ENCODE results near the gene TMEM132E.
A peak's percentile ranks its signal among the peaks of the same experiment; 100 is the strongest.

The TMEM132E gene

GRCh38 chr17:34567691-34568465 is 11.5 kb upstream of the TMEM132E start:
- TF ChIP-seq, protein P1, sequence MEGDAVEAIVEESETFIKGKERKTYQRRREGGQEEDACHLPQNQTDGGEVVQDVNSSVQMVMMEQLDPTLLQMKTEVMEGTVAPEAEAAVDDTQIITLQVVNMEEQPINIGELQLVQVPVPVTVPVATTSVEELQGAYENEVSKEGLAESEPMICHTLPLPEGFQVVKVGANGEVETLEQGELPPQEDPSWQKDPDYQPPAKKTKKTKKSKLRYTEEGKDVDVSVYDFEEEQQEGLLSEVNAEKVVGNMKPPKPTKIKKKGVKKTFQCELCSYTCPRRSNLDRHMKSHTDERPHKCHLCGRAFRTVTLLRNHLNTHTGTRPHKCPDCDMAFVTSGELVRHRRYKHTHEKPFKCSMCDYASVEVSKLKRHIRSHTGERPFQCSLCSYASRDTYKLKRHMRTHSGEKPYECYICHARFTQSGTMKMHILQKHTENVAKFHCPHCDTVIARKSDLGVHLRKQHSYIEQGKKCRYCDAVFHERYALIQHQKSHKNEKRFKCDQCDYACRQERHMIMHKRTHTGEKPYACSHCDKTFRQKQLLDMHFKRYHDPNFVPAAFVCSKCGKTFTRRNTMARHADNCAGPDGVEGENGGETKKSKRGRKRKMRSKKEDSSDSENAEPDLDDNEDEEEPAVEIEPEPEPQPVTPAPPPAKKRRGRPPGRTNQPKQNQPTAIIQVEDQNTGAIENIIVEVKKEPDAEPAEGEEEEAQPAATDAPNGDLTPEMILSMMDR (IDR thresholded peaks at IDR 0.05) = no peak
- H3K27ac Mint-ChIP-seq = no peak overlapping the region
- no peaks in the 10 kb centered on the region for H3K36me3 Mint-ChIP-seq (ENCODE audit: low read depth)
- H3K4me3 Mint-ChIP-seq = no peak overlapping the region
- no peaks in the 10 kb centered on the region for H3K9me3 Mint-ChIP-seq
- no peaks in the 10 kb centered on the region for H3K4me1 Mint-ChIP-seq
- H3K27me3 Mint-ChIP-seq (ENCODE audit: low read depth, poor library complexity) = peaks cover 9% of the 10 kb centered on the region
- DNase-seq = peak; percentile 26

- Mint-ChIP-seq H3K36me3 (ENCODE audit: low read depth) (no peaks in the 10 kb centered on the region), H3K9me3 (no peaks in the 10 kb centered on the region), H3K27ac (no peak overlapping the region), H3K27me3 (ENCODE audit: low read depth, poor library complexity) (peaks cover 20% of the 10 kb centered on the region), H3K4me3 (no peak overlapping the region), H3K4me1 (no peaks in the 10 kb centered on the region)
- TF ChIP-seq, protein P1 (IDR thresholded peaks at IDR 0.05) = no peak
- DNase-seq = no peak
Observed at GRCh38 chr17:34568953-34569352, 10.4 kb upstream of the TMEM132E start.

GRCh38 chr17:34569591-34569990 is 9.8 kb upstream of the TMEM132E start:
- Mint-ChIP-seq H3K4me1 (no peaks in the 10 kb centered on the region), H3K9me3 (peaks cover 4% of the 10 kb centered on the region), H3K27ac (no peak overlapping the region), H3K27me3 (ENCODE audit: low read depth, poor library complexity) (peaks cover 27% of the 10 kb centered on the region), H3K4me3 (no peak overlapping the region), H3K36me3 (ENCODE audit: low read depth) (no peaks in the 10 kb centered on the region)
- no peak for DNase-seq
- TF ChIP-seq, protein P1 (IDR thresholded peaks at IDR 0.05) = no peak

GRCh38 chr17:34570506-34570905 is 8.9 kb upstream of the TMEM132E start:
- Mint-ChIP-seq H3K4me3 (no peak overlapping the region), H3K27me3 (ENCODE audit: low read depth, poor library complexity) (peaks cover 36% of the 10 kb centered on the region), H3K4me1 (no peaks in the 10 kb centered on the region), H3K27ac (no peak overlapping the region), H3K36me3 (ENCODE audit: low read depth) (no peaks in the 10 kb centered on the region), H3K9me3 (peaks cover 12% of the 10 kb centered on the region)
- no peak for DNase-seq
- TF ChIP-seq, protein P1 (IDR thresholded peaks at IDR 0.05) = no peak

- H3K4me1 Mint-ChIP-seq = no peaks in the 10 kb centered on the region
- no peak overlapping the region for H3K27ac Mint-ChIP-seq
- TF ChIP-seq, protein P1 (IDR thresholded peaks at IDR 0.05) = no peak
- H3K36me3 Mint-ChIP-seq (ENCODE audit: low read depth) = no peaks in the 10 kb centered on the region
- H3K27me3 Mint-ChIP-seq (ENCODE audit: low read depth, poor library complexity) = peaks cover 46% of the 10 kb centered on the region
- H3K4me3 Mint-ChIP-seq = no peak overlapping the region
- DNase-seq = no peak
- peaks cover 13% of the 10 kb centered on the region for H3K9me3 Mint-ChIP-seq
Observed at GRCh38 chr17:34571428-34572130, 7.8 kb upstream of the TMEM132E start.
